Fibroblast of skin of left quadriceps (primary cell): ENCODE data around the gene TMEM63A.
"Not testable (repeated sequence)": the region's sequence is repeated elsewhere in the genome, so short reads cannot be mapped to it uniquely, and the experiment has no call there.

Experiments used
- DNase-seq, 2 experiments: peaks; one replicate each; pipeline ENCODE4 v3.0.0-alpha.2; 2013; ENCODE audit warnings: low read depth in 2 of 2

Gene TMEM63A

GRCh38 chr1:225908773-225909172, 26.6 kb upstream of the TMEM63A start:
- DNase-seq = no peak

- DNase-seq = no peak
Observed at GRCh38 chr1:225908013-225908640, 25.9 kb upstream of the TMEM63A start.

- DNase-seq = no peak
Observed at GRCh38 chr1:225907341-225907740, 25.2 kb upstream of the TMEM63A start.

GRCh38 chr1:225906467-225906866, 24.3 kb upstream of the TMEM63A start:
- DNase-seq = no peak

GRCh38 chr1:225903623-225904022, 21.4 kb upstream of the TMEM63A start:
- DNase-seq = no peak

GRCh38 chr1:225899044-225899925, 17.1 kb upstream of the TMEM63A start:
- DNase-seq = no peak

- no peak for DNase-seq
Observed at GRCh38 chr1:225897595-225898514, 15.7 kb upstream of the TMEM63A start.

GRCh38 chr1:225896937-225897549, 14.9 kb upstream of the TMEM63A start:
- DNase-seq = no peak

GRCh38 chr1:225896494-225896893, 14.3 kb upstream of the TMEM63A start:
- DNase-seq = no peak

GRCh38 chr1:225892307-225892706, 10.1 kb upstream of the TMEM63A start:
- no peak for DNase-seq

GRCh38 chr1:225891229-225891972, 9.2 kb upstream of the TMEM63A start:
- DNase-seq = no peak

GRCh38 chr1:225890346-225891228, 8.4 kb upstream of the TMEM63A start:
- DNase-seq = no peak

GRCh38 chr1:225889743-225890142, 7.6 kb upstream of the TMEM63A start:
- DNase-seq = no peak

- DNase-seq = no peak
Observed at GRCh38 chr1:225888898-225889601, 6.9 kb upstream of the TMEM63A start, which contains the start of gene LEFTY1. TSS of gene LEFTY1 (minus strand) at chr1:225889146. CDS start at chr1:225889066, 80 bp downstream.

- no peak for DNase-seq
Observed at GRCh38 chr1:225888289-225888897, 6.2 kb upstream of the TMEM63A start.

- DNase-seq = not testable (repeated sequence)
Observed at GRCh38 chr1:225887554-225888288, 5.5 kb upstream of the TMEM63A start.

- DNase-seq = no peak
Observed at GRCh38 chr1:225887030-225887314, 4.8 kb upstream of the TMEM63A start.
